GM18507 (cell line): ENCODE measurements around the gene EXOSC7.

Experiments
- DNase-seq: peaks from one replicate; pipeline ENCODE4 v3.0.0; 2011; ENCODE audit warnings: low read depth; ENCODE audit not compliant: insufficient read length; ENCODE audit errors: extremely low spot score
- FAIRE-seq: peaks from 2 replicates; lab custom pipeline; 2011; peaks lifted over from hg19 to GRCh38; lab: Jason Lieb, UNC

Gene EXOSC7

DNA sequence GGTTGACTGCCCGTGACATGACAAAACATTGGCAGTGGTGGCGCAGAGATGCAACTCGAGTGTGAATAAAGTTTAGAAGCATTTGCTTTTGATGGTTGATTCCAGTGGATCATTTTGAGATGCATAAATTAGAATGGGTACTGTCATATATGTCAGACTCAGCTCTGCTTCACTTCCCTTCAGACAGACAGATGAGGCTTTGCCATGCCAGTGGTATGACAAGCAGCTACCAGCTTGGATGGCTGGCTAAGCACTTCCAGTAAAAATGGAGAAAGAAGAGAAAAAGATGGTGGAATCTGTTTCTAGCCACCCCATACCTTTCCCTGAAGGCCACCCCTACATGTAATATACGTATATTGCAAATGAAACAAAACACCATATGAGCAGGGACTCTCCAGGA, 36.5 kb downstream of the EXOSC7 start:
- no peak for FAIRE-seq
- no peak for DNase-seq

DNA sequence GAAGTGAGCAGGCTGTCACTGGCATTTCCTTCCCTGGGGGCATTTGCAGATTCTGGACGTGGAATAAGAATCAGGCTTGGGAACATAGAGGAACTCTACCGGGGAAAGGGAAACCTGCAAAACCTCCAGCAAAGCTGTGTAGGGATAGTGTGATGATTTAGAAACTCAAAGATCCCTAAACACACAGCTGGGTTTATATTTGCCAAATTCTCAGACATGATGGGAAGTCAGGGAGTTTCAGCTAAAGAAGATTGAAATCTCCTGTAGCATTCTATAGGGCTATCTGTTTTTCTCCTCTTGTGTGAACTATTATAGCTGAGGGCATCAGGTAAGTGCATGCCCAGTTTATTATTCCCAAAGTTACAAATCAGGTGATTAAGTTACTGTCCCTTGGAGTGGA, 40.9 kb downstream of the EXOSC7 start:
- no peak for DNase-seq
- no peak for FAIRE-seq

DNA sequence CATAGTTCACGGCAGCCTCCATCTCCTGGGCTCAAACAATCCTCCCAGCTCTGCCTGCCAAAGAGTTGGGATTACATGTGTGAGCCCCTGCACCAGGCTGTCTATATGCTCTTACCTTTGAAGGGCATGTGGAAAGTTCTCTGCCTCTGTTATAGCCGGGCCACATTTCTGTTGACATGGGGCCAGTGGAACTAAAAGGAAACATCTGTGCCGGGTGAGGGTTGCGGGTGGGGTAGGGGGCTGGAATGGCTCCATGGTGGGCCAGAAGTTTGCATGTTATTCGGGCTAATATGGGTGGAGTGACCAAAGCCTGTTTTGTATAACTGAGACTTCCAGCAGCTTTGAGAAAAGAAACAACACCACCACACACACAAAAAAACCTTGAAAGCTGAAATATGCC, 41.8 kb downstream of the EXOSC7 start:
- DNase-seq (no peak), FAIRE-seq (no peak)

DNA sequence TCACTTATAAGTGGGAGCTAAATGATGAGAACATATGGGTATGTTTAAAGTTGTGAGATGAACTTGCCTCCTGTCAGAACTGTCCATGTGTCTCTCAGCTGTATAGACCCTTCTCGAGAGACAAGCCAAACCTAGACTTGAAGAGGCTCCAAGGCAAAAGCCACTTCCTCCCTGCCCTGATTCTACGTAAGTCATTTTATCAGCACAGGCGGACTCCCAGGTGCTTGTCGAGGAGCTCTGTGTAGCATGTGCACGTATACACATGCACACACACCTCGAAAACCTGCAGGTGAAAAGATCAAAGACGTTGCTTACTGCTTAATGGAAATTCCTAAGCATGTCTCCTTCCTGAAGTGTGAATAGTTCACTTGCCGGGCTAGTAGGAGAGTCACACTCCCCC, 44.5 kb downstream of the EXOSC7 start:
- no peak for FAIRE-seq

DNA sequence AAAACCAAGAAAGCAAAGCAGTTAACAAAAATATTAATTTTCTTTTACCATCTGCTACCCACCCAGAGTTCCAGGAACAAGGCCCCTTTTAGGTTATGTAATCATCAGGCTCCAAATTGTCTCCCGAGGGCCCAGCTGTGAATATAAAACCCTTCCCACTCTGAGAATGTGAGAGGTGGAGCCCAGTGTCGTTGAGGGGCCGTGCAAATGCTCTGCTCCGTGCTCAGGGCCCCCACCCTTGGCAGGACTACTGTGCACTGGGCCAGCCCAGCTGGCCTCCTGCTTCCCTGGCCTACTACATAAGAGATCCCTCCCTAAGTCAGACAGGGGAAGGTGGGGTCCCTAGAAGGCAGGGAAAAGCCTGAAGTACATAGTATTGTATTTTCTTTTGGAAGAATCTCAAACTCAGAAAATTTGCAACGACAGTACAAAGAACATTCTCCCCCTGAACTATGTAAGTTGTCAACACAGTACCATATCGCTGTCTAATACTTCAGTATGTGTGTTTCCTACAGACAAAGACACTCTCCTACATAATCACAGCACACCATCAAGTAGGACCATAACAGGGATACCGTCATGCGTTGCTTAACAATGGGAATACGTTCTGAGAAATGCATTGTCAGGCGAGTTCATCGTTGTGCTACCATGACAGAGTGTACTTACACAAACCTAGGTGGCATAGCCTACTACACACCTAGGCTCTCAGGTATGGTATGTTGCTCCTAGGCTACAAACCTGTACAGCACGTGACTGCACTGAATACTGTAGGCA, 45.7 kb downstream of the EXOSC7 start:
- FAIRE-seq, result no peak

More for the DNA sequence above, 44.5 kb downstream of the EXOSC7 start:
- no peak for DNase-seq

DNA sequence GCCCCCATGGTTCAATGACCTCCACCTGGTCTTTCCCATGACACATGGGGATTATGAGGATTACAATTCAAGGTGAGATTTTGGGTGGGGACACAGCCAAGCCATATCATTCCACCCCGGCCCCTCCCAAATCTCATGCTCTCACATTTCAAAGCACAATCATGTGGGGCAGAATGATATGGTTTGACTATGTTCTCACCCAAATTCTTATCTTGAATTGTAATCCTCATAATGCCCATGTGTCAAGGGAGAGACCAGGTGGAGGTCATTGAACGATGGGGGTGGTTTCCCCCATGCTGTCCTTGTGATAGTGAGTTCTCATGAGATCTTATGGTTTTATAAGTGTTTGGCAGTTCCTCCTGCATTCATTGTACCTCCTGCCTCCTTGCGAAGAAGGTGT, 47.6 kb downstream of the EXOSC7 start:
- FAIRE-seq (no peak), DNase-seq (no peak)

More for the DNA sequence above, 45.7 kb downstream of the EXOSC7 start:
- no peak for DNase-seq

DNA sequence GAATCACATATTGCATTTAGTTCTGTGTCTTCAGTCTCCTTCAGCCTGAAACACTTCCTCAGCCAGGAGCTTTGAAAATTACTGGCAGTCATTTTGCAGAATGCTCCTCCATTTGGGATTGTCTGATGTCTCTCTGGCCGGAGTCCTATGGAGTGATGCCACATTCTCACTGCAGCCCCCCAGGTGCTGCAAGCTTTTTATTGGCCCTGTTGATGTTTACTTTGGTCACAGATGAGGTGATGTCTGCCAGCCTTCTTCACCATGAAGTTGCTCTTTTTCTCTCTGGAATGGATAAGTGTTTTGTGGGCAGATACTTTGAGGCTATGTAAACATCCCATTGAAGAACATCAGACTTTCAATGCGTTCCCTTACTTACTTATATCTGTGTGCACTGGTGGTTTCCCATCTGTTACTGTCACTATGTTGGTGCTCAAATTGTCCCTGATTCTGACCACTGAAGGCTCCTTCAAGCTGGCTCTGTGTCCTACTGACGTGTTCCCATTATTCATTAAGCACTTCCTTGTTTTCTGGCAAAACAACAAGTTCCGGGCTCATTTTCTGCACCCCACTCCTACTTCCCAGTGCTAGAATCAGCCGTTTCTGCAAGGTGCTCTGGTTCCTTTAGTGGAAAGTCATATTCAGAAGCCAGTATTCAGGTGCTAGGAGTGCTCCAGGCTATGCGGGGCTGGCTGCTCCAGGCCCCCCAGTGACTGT, 48.7 kb downstream of the EXOSC7 start:
- FAIRE-seq, result no peak
- DNase-seq, result no peak

DNA sequence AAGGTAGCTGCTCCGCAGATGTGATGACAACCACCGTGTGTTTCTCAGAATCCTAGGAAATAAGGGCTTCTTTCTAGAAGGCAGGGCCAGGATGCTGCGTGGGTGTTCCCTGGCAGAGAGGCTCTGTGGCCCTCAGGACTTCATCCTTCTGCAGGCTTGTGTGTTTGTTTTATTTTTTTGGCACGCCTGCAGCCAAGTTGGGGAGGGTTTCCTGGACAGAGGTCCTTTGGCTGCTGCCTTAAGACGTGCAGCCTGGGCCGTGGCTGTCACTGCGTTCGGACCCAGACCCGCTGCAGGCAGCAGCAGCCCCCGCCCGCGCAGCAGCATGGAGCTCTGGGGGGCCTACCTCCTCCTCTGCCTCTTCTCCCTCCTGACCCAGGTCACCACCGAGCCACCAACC, 50.0 kb downstream of the EXOSC7 start, which contains the start of gene CLEC3B:
CLEC3B (plus strand) TSS at position 266 of the 400 bp plus-strand sequence; CDS start at position 326, 60 bp downstream.
- DNase-seq, result no peak

DNA sequence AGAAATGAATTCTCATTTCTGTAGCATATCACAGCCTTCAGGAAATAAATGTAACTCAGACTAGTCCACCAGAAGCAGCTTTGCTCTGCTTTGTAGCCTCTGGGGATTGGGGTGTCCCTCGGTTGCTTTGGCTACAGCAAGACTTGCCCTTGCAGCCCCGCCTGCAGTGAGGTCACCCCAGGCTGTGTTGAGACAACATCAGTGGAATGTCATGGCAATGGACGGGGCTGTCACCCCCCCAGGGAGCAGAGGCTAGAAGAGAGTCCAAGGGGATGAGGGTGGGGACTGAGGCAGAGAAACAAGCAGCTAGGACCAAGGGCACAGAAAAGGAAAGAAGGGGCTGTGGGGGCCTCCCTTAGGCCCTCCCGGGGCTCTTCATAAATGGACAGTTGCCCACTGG, 50.9 kb downstream of the EXOSC7 start:
- DNase-seq, result no peak
- FAIRE-seq, result no peak

More for the DNA sequence above, 50.0 kb downstream of the EXOSC7 start, which contains the start of gene CLEC3B:
- FAIRE-seq, result no peak

DNA sequence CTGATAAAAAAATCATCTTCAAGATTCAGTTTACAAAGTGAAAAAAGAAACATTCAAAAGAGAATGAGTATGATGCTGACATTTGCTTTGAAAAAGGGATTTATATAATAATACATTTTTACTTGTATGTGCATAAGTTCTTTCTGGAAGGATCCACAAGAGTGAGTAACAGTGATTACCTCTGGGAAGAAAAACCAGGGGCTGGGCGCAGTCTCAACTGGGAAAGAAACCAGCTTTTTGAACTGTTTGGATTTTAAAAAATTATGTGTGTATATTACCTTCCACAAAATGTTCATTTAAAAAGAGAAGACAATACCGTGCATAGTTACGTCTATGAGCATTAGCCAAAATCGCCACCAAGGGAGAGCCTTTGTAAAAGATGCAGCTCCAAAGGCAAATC, 51.4 kb downstream of the EXOSC7 start:
- no peak for DNase-seq
- FAIRE-seq, result no peak

DNA sequence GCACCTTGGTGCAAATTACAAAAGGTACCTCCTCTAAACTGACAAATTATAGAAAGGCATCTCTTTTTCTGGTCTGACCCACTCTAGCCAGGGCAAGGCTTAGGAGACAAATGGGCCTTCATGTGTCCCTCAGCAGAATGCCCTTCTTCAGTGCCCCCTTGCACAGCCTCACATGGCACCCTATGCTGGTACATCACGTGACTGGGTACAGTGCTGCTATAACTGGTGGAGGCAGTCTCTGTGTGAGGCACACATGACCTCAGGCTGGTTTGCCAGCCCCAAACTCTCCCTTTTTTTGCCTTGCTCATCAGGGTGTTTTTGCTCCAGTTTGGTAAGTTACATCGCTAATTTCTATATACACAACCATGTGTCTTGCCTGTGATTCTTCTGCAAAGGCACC, 53.2 kb downstream of the EXOSC7 start:
- FAIRE-seq, result no peak

DNA sequence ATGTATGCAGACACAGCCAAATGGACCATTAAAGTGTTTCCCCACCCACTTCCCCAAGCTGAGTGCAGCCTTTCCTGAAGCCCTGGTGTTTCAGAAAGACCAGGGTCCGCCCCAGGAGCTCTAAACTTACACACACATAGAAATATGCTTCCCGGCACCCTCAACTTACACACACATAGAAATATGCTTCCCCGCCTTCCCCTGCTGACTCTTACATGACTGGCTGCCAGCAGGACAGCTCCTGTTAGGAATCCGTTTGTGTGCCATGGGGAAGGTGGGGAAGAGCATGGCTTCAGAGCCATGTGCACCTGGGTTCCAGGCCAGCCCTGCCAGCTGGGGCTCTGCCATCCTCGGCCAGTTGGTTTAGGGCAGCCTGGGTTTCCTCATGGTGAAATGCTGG, 53.6 kb downstream of the EXOSC7 start:
- DNase-seq, result no peak
- no peak for FAIRE-seq

More for the DNA sequence above, 53.2 kb downstream of the EXOSC7 start:
- no peak for DNase-seq

DNA sequence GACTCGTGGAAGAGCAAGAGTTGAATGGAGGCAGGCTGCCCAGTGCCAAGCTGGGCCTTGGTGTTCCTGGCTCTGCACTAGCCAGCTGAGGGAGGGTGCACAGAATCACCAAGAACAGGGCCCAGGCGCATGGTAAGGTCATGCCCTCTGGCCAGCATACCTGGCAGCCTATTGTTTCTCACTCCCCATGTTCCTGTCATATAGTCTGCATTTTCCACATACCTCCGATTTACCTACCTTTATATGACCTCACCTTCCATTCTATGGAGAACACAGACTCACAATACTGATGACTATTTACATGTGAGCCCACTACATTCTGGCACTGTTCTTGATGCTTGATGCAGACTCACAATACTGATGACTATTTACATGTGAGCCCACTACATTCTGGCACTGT, 55.5 kb downstream of the EXOSC7 start:
- no peak for FAIRE-seq
- DNase-seq, result no peak

DNA sequence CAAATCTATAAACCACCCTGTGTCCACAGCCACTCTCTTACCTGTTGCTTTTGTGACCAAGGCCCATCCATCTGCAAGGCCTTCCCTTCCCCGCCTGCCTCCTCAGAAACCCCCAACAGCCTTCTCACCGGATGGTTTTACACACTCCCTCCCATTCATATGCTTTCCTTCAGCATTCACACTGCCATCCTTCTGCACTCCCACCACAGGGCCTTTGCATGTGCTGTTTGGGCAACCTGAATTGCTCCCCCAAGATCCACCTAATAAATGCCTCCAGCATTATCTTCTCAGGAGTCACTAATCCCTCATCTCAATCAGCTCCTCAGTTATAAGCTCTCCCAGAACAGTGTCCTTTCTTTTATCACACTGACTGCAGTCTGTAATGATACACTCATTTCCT, 56.1 kb downstream of the EXOSC7 start:
- DNase-seq, result no peak
- no peak for FAIRE-seq

DNA sequence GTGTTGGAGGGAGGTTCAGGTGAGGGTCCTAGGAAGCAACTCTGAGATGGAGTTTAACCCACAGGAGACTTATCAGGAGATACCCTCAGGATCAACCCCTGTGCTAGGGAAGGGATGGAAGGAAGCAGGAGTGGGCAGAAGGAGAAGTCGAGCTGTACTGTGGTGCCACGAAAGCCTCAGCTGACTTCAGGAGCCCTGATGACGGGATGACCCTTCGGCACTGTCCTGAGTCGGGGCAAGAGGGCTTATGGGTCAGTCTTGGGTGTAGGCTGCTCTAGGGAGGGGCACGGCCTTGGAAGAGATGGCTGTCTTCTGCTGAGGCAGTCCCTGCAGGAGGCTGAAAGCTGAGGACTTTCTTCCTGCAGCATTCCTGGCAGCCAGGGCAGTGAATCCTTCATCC, 57.7 kb downstream of the EXOSC7 start:
- FAIRE-seq (no peak), DNase-seq (no peak)

DNA sequence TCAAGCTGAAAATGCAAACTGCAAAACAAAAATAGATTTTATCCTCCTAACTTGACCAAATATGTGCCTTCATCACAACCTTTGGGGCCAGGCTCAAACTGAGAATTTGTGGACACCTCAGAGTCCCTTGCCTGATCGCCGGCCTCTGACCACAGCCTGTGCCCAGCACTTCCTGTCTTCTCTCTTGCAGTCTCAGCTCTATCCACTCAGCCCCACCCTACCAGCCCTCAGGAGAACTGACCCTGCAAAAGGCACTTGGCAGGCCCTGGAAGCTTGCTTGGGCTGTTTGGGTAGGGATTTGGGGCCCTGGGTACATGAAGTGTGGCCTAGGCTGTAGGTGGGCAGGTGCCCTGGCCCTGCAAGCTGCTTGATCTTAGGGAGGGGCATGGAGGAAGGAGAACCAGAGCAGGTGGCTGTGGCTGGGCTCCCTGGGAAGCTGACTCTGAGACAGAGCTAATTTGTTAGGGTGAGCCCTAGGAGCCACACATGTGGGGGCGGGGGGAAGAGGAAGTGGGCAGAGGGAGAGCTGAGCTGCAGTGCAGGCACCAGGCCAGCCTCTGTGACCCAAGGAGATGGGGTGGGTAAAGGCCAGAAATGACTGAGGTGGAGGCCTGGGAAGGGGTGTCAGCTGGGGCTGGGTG, 58.7 kb downstream of the EXOSC7 start:
- no peak for DNase-seq
- FAIRE-seq, result peak; percentile 78

DNA sequence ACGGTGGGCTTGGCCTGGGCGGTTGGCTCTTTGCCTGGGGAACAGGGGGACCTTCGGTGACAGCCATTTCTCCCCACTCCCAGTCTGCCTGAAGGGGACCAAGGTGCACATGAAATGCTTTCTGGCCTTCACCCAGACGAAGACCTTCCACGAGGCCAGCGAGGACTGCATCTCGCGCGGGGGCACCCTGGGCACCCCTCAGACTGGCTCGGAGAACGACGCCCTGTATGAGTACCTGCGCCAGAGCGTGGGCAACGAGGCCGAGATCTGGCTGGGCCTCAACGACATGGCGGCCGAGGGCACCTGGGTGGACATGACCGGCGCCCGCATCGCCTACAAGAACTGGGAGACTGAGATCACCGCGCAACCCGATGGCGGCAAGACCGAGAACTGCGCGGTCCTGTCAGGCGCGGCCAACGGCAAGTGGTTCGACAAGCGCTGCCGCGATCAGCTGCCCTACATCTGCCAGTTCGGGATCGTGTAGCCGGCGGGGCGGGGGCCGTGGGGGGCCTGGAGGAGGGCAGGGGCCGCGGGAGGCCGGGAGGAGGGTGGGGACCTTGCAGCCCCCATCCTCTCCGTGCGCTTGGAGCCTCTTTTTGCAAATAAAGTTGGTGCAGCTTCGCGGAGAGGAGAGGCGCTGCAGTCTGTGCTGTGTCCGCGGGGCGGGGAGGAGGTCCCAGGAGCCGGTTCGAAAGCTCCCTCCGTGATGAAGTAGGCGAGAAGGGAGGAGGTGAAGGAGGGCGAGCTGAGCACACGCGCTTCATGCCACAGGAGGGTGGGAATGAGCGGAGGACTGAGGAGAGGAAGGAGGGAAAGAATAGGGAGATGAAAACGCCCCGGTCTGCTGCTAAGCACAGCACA, 59.6 kb downstream of the EXOSC7 start:
- no peak for FAIRE-seq
- no peak for DNase-seq

DNA sequence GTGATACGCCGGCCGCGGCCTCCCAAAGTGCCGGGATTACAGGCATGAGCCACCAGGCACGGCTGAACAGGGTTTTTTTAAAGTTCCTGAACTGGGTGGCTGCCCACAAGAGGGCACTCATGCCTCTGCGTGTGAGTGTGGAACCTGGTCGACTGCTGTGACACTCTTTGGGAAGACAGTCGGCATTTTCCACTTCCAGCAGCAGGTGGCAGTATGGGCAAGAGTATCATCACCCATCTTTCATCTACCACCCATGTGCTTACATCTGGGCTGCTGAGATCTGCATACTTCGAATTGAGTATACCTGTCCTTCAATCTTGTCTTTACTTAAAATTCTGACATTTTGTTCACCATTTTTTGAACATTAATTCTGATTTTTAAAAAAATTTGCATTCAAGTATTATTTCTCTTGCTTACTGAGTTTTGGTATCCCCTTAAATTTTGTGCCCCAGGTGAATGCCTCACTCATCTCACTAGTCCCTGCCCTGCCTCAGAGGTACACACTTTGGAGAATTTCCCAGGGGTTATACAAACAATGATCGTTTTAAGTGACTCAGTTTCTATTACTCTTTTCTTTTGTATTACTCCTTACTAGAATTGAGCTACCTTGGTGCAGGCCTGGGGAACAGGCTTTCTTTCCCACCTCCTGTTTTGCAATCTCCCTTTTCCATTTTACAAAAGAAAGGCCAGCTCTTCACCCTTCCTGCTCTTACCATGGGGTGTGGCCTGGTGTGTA, 61.8 kb downstream of the EXOSC7 start:
- FAIRE-seq (peak; percentile 99), DNase-seq (peak; percentile 79)

DNA sequence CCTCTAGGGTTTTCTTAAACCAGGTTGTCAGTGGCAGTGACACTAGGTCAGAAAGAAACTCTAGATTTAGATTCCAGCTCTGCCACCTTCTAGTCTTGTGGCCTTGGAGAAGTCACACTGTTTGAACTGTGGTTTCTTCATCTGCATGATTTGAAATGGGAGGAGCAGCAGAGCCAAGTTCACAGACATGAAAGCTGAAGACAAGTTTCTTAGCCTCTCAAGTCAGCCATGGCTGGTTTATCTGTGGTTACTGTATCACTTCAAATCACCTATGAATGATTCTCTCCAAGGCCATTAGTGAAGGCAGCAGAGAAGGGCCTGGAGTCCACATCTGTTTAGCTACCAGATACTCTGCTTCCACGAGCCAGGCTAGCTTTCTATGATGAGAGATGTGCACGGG, 65.6 kb downstream of the EXOSC7 start:
- FAIRE-seq, result peak; percentile 78
- DNase-seq, result no peak
